ENCODE data around the gene CACNA1E.

- TF ChIP-seq POLR2A (IDR thresholded peaks at IDR 0.05; ENCODE audit: low read depth, low read length), result no peak
- TF ChIP-seq TAF1 (IDR thresholded peaks at IDR 0.05; ENCODE audit: low read depth, low read length), result no peak
- TF ChIP-seq POLR2AphosphoS5 (IDR thresholded peaks at IDR 0.05; ENCODE audit: low read depth, low read length), result no peak
Observed at GRCh38 chr1:181483285-181484195, at the start of gene CACNA1E.
